ENCODE data around the gene SCG3.

SCG3 gene

DNA sequence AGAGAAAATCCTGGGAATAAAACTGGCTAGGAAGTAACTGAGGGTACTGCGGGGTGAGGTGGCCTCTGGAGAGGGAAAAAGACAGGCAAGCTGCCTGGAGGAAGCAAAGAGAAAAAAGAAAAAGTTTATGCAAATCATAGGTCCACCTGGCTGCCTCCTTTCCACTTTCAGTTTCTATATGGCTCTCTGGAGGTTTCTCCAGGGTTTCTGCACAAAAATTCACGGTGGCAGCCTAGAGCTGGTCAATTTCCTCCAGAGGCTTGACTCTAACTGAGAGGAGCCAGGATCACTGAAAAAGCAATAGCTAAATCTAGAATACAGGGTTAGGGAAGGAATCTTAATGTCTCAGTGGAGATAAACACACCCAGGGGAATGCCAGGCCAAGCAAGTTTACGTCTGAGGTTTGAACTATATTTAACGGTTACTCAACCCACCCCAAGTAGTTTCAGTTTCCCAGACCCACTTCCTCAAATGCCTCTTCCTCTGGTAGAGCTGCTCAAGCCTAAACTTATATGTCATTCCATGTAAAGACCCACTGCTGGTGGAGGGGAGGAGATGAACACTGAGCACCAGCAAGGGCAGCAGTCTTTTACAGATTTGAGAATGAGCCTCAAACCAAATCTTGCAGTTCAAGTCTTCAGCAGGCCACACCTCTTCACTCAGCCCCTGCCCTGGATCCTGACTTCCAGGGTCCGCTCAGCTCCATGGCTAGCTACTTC is 50.4 kb downstream of the SCG3 start:
- H3K27ac Mint-ChIP-seq = peak overlapping the region; percentile 93
- peak overlapping the region; percentile 87 for H3K4me3 Mint-ChIP-seq
- no peaks in the 10 kb centered on the region for H3K27me3 Mint-ChIP-seq
- H3K4me1 Mint-ChIP-seq (ENCODE audit: low read depth) = peaks cover 92% of the 10 kb centered on the region
- H3K36me3 Mint-ChIP-seq = peaks cover 12% of the 10 kb centered on the region
- no peaks in the 10 kb centered on the region for H3K9me3 Mint-ChIP-seq (ENCODE audit: low read depth)

DNA sequence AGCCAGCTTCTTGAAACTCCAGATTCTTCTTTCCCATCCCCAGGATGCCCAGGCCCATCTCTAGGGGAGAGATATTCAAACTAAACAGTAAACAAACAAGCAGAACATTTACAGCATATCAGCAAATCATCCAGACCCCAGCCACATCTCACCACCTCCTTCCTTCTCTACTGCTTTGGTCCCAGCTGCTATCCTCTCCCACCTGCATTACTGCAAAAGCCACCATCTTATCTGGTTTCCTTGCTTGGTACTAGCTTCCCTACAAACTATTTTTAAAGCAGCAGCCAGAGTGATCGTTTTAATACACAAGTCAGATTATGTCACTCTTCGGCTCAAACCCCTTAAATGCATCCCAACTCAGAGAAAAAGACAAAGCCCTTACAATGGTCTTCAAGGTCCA is 51.3 kb downstream of the SCG3 start:
- H3K36me3 Mint-ChIP-seq = peaks cover 12% of the 10 kb centered on the region
- no peaks in the 10 kb centered on the region for H3K9me3 Mint-ChIP-seq (ENCODE audit: low read depth)
- H3K27ac Mint-ChIP-seq = peak overlapping the region; percentile 93
- peaks cover 83% of the 10 kb centered on the region for H3K4me1 Mint-ChIP-seq (ENCODE audit: low read depth)
- H3K4me3 Mint-ChIP-seq = peak overlapping the region; percentile 87
- H3K27me3 Mint-ChIP-seq = no peaks in the 10 kb centered on the region

DNA sequence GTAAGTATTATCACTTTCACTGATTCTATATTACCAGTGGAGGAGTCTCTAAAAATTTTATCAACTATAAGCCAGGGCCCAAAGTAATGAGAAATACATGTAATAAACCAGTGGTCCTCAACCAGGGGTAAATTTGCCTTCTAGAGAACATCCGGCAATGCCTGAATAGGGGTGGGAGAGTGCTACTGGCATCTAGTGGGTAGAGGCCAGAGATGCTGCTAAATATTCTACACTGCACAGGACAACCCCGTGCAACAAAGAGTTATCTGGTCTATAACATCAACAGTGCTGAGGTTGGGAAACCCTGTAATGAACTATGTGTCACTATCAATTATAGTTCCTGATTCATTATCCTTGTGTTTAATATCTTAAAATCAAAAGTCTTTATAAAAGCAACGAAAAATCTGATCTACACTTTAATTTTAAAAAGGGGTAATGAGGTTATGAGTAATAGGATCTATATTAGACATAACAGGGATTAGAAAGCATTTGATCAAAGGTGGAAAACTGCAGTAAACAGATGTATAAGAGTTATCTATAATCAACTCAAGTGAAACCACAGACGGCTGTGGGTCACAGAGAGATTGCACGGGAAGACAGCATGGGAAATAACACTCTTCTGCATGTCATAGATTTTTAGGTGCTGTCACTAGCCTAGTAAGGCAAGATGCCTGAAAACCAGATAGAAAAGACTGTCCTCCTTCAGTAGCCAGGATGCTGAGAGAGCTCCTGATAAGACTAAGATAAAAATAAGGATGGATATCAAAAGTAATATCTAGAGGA is 54.1 kb downstream of the SCG3 start:
- Mint-ChIP-seq H3K27ac (peak overlapping the region; percentile 96), H3K27me3 (no peaks in the 10 kb centered on the region), H3K36me3 (peaks cover 12% of the 10 kb centered on the region), H3K9me3 (ENCODE audit: low read depth) (no peaks in the 10 kb centered on the region), H3K4me1 (ENCODE audit: low read depth) (peaks cover 74% of the 10 kb centered on the region), H3K4me3 (peak overlapping the region; percentile 94)

DNA sequence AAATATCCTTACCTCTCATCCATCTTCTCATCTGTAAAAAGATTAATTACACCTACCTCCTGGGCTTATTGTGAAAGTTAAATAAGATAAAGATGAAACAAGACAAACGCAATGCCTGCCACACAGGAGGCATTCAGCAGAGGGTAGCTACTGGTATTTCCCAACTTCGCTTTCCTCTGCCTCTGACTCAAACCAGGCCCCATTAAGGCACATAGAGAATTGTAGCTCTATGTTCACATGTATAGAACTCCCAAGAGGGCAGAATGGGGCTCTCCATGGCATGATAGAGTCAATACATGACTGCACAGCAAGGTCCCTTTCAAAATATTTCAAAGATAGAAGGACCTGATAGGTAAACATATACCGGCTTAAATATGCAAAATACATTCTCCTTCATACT is 54.8 kb downstream of the SCG3 start:
- peaks cover 7% of the 10 kb centered on the region for H3K36me3 Mint-ChIP-seq
- no peaks in the 10 kb centered on the region for H3K9me3 Mint-ChIP-seq (ENCODE audit: low read depth)
- H3K4me3 Mint-ChIP-seq = peak overlapping the region; percentile 94
- H3K4me1 Mint-ChIP-seq (ENCODE audit: low read depth) = peaks cover 68% of the 10 kb centered on the region
- H3K27ac Mint-ChIP-seq = peak overlapping the region; percentile 96
- no peaks in the 10 kb centered on the region for H3K27me3 Mint-ChIP-seq

DNA sequence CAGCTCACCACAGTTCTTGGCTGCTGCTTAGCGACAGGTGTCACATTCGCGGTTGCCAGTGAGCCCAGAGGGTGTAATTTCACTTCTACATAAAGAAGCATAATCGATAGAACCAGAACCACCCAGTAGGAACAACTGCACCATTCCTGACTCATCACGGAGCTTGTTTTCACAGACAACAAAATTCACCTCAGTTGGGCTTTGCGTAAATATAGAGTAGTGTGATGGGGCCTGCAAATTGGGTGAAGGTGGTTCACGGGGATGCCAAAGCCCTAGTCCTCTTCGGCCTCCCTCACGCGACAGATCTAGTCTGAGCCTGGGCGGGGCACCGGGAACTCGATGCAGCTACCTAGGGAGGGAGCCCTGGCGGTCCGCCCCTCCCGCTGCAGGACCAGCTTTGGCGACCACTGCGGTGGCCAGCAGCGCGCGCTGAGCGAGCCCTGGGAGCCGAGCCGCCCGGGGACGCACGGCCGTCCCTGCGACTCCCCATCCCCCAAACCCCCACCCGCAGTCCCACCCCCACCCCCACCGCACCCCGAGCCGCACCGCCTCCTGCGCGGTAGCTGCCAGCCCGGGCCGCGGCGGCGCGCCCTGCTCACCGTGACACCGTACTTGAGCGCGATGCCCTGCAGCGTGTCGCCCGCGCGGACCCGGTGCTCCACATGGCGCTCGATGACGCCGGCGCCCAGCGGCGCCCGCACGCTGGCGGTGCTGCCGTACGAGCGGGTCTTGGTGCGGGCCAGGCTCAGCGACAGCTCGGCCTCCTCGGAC is 55.6 kb downstream of the SCG3 start:
- H3K36me3 Mint-ChIP-seq = peaks cover 7% of the 10 kb centered on the region
- H3K27me3 Mint-ChIP-seq = no peaks in the 10 kb centered on the region
- H3K4me1 Mint-ChIP-seq (ENCODE audit: low read depth) = peaks cover 59% of the 10 kb centered on the region
- peak overlapping the region; percentile 94 for H3K4me3 Mint-ChIP-seq
- H3K27ac Mint-ChIP-seq = peak overlapping the region; percentile 96
- no peaks in the 10 kb centered on the region for H3K9me3 Mint-ChIP-seq (ENCODE audit: low read depth)

DNA sequence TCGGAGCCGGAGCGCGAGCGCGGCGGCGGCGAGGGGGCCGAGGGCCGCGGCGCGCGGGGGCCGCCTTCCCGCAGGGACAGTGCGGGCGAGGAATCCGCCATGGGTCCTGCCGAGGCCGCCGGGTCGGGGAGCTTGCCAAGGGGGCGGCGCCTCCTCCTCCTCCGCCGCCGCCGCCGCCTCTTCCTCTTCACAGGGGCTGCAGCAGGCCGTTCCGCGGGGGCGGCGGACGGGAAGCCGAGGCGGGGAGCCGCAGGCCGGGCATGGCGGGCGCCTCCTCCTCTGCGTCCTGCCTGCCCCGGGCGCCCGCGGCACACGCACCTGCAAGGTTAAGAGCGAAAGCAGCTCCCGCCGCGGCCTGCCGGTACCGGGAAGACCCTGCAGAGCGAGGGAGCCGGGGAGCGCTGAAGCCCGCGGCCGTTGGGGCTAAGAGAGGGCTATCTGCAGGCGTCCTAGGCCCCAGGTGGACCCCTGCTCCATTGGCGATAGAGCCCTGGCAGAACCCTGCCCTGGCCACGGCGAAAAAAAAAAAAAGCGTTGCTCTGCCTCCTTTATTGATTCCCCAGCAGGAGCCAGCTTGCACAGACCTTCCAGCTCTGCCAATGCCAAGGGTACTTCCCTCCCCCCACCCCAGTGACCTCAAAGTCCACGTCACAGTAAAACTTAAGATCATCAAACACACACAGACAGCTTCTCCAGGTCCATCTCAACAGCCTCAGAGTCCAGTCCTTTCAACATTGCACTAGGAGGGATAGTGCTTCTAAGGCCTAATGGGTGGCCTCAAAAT is 56.4 kb downstream of the SCG3 start, which contains the start of gene LYSMD2:
LYSMD2 (minus strand) TSS at position 134 of the 784 bp plus-strand sequence; CDS start at position 101, 33 bp downstream.
- no peaks in the 10 kb centered on the region for H3K9me3 Mint-ChIP-seq (ENCODE audit: low read depth)
- no peaks in the 10 kb centered on the region for H3K27me3 Mint-ChIP-seq
- peaks cover 7% of the 10 kb centered on the region for H3K36me3 Mint-ChIP-seq
- peak within 1 kb of the TSS; percentile 94 for H3K4me3 Mint-ChIP-seq
- peak within 1 kb of the TSS; percentile 96 for H3K27ac Mint-ChIP-seq
- H3K4me1 Mint-ChIP-seq (ENCODE audit: low read depth) = peaks cover 52% of the 10 kb centered on the region

DNA sequence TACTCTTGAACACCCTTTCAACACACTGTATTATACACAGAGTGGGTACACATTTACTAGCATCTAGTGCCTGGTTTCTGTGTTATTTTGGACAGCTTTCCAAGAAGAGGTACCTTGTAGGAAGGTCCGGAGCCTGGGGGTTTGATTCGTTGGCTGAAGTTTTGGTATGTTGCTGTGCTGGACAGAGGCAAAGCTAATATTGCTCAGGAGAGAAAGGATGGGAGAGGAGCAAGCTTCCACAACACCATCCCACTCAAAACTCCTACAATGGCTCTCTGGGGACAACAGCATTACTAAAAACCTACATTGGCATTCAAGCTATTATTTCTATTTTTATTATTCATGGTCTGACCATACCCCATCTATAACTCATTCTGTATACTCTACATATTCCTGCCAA is 57.2 kb downstream of the SCG3 start:
- peak overlapping the region; percentile 96 for H3K27ac Mint-ChIP-seq
- H3K27me3 Mint-ChIP-seq = no peaks in the 10 kb centered on the region
- peaks cover 43% of the 10 kb centered on the region for H3K4me1 Mint-ChIP-seq (ENCODE audit: low read depth)
- peaks cover under 1% of the 10 kb centered on the region for H3K36me3 Mint-ChIP-seq
- no peaks in the 10 kb centered on the region for H3K9me3 Mint-ChIP-seq (ENCODE audit: low read depth)
- H3K4me3 Mint-ChIP-seq = peak overlapping the region; percentile 84

DNA sequence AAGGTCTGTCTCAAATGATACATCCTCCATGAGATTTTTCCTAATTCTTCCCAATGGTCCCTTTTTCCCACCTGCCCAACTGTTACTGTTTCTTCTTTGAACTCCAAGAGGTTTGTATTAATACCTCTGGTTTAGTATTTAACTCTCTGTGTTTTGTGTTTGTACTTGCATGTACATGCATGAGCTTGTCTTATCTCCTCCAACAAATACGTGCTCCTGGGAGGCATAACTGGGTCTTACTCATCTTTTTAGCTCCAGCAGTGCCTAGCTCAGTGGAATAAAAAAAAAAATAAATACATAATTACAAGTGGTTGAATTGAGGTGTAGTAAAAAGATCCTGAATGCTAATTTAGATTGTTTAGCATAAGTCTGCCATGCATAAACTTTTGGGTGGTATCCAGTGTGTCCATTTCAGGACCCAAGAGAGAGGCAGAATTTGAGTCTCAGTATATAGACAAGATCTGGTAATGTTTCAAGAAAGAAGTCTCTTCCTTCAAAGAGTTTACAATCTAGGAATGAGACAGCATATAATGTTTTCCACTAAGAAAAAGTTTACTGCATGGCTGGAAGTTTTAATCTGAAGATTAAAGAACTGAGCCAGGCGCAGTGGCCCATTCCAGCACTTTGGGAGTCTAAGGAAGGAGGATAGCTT is 57.9 kb downstream of the SCG3 start:
- peaks cover 38% of the 10 kb centered on the region for H3K4me1 Mint-ChIP-seq (ENCODE audit: low read depth)
- H3K27me3 Mint-ChIP-seq = no peaks in the 10 kb centered on the region
- no peaks in the 10 kb centered on the region for H3K36me3 Mint-ChIP-seq
- H3K27ac Mint-ChIP-seq = peak overlapping the region; percentile 13
- no peaks in the 10 kb centered on the region for H3K9me3 Mint-ChIP-seq (ENCODE audit: low read depth)
- peak overlapping the region; percentile 84 for H3K4me3 Mint-ChIP-seq

DNA sequence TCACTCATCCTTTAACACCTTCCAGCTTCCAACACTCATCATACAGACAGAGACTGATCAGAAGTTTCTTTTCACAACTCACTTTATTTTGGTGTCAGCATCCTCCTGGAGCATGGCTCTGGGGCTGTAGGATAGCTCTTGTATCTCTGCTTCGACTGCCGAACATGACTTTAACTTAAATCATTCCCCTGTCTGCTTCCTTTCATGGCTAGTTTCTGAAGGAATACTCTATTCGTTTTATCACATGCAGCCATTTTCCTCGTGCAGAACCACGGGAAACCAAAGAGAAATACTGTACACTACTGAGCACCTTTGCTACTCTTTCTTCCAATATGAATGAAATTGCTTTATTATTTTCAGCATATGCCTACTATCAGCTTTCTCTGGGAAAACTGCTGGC is 68.0 kb downstream of the SCG3 start:
- Mint-ChIP-seq H3K27ac (no peak overlapping the region), H3K4me3 (no peak overlapping the region), H3K27me3 (peaks cover 3% of the 10 kb centered on the region), H3K36me3 (no peaks in the 10 kb centered on the region), H3K4me1 (ENCODE audit: low read depth) (peaks cover 27% of the 10 kb centered on the region), H3K9me3 (ENCODE audit: low read depth) (no peaks in the 10 kb centered on the region)

DNA sequence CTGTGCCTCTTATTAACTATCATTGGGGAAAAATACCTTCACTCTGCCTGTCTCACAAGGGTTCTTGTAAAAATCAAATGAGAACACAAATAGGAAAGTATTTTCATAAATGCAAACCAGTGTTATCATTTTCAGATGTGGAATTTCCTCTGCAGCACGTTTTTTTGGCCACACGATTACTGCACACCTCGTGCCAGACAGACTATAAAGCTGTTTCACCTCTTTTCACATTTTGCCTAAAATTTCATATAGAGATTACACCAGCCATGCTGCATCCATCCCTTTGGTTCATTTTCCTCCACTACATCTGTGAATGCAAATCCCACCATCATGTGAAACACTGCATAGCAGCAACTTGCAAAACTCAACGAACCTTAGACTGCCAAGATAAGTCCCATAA is 68.9 kb downstream of the SCG3 start:
- Mint-ChIP-seq H3K27me3 (peaks cover 2% of the 10 kb centered on the region), H3K9me3 (ENCODE audit: low read depth) (no peaks in the 10 kb centered on the region), H3K27ac (no peak overlapping the region), H3K36me3 (no peaks in the 10 kb centered on the region), H3K4me3 (peak overlapping the region; percentile 88), H3K4me1 (ENCODE audit: low read depth) (peaks cover 32% of the 10 kb centered on the region)

DNA sequence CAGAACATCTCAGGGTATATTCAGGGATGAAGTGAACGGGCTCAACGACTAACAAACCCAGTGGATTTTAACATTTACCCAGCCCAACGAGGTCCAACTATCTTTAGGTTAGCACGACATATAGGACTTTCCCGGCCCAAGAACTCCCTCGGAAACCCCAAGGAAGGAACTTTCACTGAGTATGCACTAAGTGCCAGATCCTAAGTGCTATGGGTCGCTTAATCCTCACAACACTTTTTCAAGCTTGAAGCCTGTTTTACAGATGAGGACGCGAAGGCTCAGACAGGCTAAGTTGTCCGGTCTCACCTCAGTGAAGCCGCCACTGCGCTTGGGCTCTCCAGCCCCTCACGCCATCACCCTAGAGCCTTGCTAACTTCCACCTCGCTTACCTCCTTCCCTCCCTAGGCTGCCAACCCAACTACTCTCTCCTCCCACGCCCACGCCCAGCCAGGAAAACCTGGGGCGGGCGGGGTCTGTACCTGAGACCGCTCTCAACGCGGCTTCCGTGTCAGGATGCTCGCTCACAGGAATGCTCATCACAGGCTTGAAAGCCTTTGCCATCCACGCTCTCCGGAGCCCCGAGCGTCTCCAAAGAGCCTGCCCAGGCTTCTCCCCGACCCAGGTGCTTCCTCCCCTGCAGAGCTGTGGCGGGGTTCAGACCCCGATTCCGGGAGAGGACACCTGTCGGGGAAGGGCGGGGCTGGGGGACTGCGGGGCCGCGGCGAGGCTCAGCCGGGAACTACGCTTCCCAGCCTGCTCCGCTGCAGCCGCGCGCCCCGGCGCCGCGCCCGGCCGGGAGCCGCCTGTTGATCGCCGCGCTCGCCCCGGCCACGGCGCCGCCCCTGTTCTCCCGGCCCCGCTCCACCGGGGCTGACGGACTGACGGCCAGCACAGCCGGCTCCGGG is 69.7 kb downstream of the SCG3 start, which contains the start of gene TMOD2:
TMOD2 (plus strand) TSS at position 806 of the 905 bp plus-strand sequence. CDS start 14,845 bp downstream, outside the sequence.
- H3K4me1 Mint-ChIP-seq (ENCODE audit: low read depth) = peaks cover 32% of the 10 kb centered on the region
- peak within 1 kb of the TSS; percentile 88 for H3K4me3 Mint-ChIP-seq
- no peaks in the 10 kb centered on the region for H3K9me3 Mint-ChIP-seq (ENCODE audit: low read depth)
- peaks cover 2% of the 10 kb centered on the region for H3K27me3 Mint-ChIP-seq
- no peaks in the 10 kb centered on the region for H3K36me3 Mint-ChIP-seq
- peak within 1 kb of the TSS; percentile 61 for H3K27ac Mint-ChIP-seq

DNA sequence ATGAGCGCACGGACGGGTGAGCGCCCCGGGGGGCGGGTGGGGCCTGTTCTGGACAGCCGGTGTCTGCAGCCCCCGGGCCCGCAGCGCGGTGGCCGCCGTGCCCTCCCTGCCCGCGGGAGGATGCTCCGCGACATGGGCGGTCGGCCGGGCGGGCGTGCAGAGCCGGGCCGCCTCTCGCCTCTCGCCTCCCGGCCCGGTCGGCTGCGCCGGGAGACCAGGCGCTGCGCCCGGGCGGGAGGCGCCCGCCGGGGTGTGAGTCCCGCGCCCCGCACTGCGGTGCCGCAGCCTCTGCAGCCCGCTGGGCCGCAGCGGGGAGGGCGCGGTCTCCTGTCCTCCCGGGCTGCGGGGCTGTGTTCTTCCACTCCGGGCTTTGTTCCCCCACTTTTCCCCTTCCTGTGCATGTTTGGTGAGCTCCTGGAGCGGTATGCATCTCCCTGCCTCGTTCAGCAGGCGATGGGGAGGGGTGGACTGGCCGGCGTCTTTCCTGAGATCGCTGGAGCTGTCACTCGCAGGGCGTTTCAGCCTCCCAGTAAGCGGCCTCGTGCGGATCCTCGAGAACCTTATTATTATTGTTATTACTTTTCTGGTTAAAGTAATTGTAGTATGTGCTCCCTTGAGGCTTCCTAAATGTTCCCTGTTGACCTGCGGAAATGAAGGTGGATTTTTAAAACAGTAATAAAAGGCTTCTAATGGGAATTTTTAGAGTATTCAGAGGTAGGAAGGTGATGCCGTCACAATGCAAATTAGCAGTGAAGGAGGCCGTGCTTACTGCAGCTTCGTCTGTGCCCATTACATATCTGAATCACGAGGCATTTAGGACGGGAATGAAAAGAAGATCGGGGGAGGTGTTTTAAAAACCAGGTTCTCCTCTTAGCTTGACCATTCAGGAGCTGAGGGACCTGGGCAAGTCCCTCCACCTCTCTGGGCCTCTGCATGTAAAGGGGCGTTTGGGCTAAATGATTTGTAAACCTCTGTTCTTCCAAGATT is 70.7 kb downstream of the SCG3 start:
- Mint-ChIP-seq H3K36me3 (no peaks in the 10 kb centered on the region), H3K27ac (peak overlapping the region; percentile 61), H3K27me3 (no peaks in the 10 kb centered on the region), H3K4me3 (peak overlapping the region; percentile 88), H3K9me3 (ENCODE audit: low read depth) (no peaks in the 10 kb centered on the region), H3K4me1 (ENCODE audit: low read depth) (peaks cover 32% of the 10 kb centered on the region)
